HCT116 (cell line): ENCODE results near the gene SLC5A3. TPM values are rescaled to one million over a fixed set of nuclear protein-coding genes. Genes with fewer than 3 reads are reported as not detected.

Source experiments
- ATAC-seq: fragments of 200-7000 bp; cut with Tn5 transposase; 2 replicates; pipeline ENCODE4 v1.9.1; 2020; ENCODE audit warnings: mild to moderate bottlenecking, moderate library complexity
- BruUV-seq: library from RNA; stranded (reverse); fragments of 400-500 nt; replicated peaks from 2 replicates; lab custom pipeline; 2021; lab: Mats Ljungman, UMichigan
- CTCF ChIA-PET: fragments of 300-600 bp; sonication (Branson Sonifier 250); formaldehyde crosslinking; loops from one replicate; lab custom pipeline; 2021; ENCODE audit warnings: antibody characterized with exemption; lab: Charles Lee
- POLR2A ChIA-PET: fragments of 300-600, 350-600 bp; sonication (Branson Sonifier 250); formaldehyde crosslinking; loops from one replicate; lab custom pipeline; 2021; ENCODE audit warnings: antibody characterized with exemption; lab: Charles Lee
- RAD21 ChIA-PET, 2 experiments: fragments of 300-600 bp; sonication (Branson Sonifier 250); formaldehyde crosslinking; loops; one replicate each; lab custom pipeline; 2023; ENCODE audit warnings: low total read pairs in 2 of 2; ENCODE audit not compliant: uncharacterized antibody in 2 of 2, unreplicated experiment in 2 of 2, low non-redundant PET in 1 of 2; lab: Charles Lee
- DNase-seq: peaks from one replicate; pipeline ENCODE4 v3.0.0-alpha.2; 2010; ENCODE audit warnings: low read depth, low spot score
- H2AFZ ChIP-seq: fragments of 200-600 bp; shearing (Covaris generic), sonication (generic); 2 replicates; pipeline ENCODE4 v1.6.1; 2017; ENCODE audit warnings: low read depth, mixed run types, mixed read lengths, antibody characterized with exemption, low read length; ENCODE audit not compliant: poor library complexity, severe bottlenecking
- H3K27ac ChIP-seq: 2 replicates; pipeline ENCODE4 v1.5.1; 2012; ENCODE audit warnings: low read depth, low read length
- H3K27me3 ChIP-seq: fragments of 200-600 bp; sonication (generic); 2 replicates; pipeline ENCODE4 v1.6.1; 2016; ENCODE audit warnings: mixed run types, low read length, mixed read lengths; ENCODE audit not compliant: insufficient read depth
- H3K36me3 ChIP-seq, 2 experiments: fragments of 200-500 bp in 1 of 2; fragments of 200-600 bp in 1 of 2; sonication (Bioruptor generic) in 1 of 2; sonication (generic) in 1 of 2; 2 replicates each; pipeline versions ENCODE4 v1.5.1 to v1.6.1; 2014 to 2016; ENCODE audit warnings: low read length in 2 of 2, inconsistent platforms in 1 of 2, mixed read lengths in 1 of 2, mixed run types in 1 of 2; ENCODE audit not compliant: insufficient read depth in 2 of 2, control insufficient read depth in 1 of 2
- H3K4me1 ChIP-seq, 2 experiments: fragments of 200-600 bp in 1 of 2; sonication (generic) in 1 of 2; 2 replicates each; pipeline versions ENCODE4 v1.5.1 to v1.6.1; 2012 to 2017; ENCODE audit warnings: low read length in 2 of 2, inconsistent platforms in 1 of 2, mild to moderate bottlenecking in 1 of 2, mixed read lengths in 1 of 2, mixed run types in 1 of 2, moderate library complexity in 1 of 2; ENCODE audit not compliant: insufficient read depth in 2 of 2, control insufficient read depth in 1 of 2
- H3K4me2 ChIP-seq: fragments of 200-600 bp; sonication (generic); 2 replicates; pipeline ENCODE4 v1.6.1; 2017; ENCODE audit warnings: mixed run types, low read length, mixed read lengths
- H3K4me3 ChIP-seq, 2 experiments: fragments of 200-600 bp in 1 of 2; sonication (generic) in 1 of 2; replicated peaks in 1 of 2; 2 replicates each; pipeline ENCODE4 v1.5.1; 2011 to 2016; ENCODE audit warnings: low read length in 2 of 2, control low read depth in 1 of 2, low read depth in 1 of 2, mild to moderate bottlenecking in 1 of 2, mixed read lengths in 1 of 2, mixed run types in 1 of 2
- H3K79me2 ChIP-seq: fragments of 200-600 bp; sonication (generic); 2 replicates; pipeline ENCODE4 v1.6.1; 2017; ENCODE audit warnings: mild to moderate bottlenecking, mixed run types, low read length, moderate library complexity, mixed read lengths; ENCODE audit not compliant: insufficient read depth
- H3K9ac ChIP-seq: fragments of 200-600 bp; sonication (generic); 2 replicates; pipeline ENCODE4 v1.6.1; 2016; ENCODE audit warnings: low read length, mixed read lengths
- H3K9me2 ChIP-seq: fragments of 200-600 bp; sonication (generic), shearing (Covaris generic); 2 replicates; pipeline ENCODE4 v1.6.1; 2017; ENCODE audit warnings: mixed run types, mild to moderate bottlenecking, moderate library complexity; ENCODE audit not compliant: insufficient read depth
- H3K9me3 ChIP-seq, 2 experiments: fragments of 200-500 bp in 1 of 2; fragments of 200-600 bp in 1 of 2; sonication (Bioruptor generic) in 1 of 2; sonication (generic) in 1 of 2; 2 replicates each; pipeline ENCODE4 v1.6.1; 2014 to 2017; ENCODE audit warnings: low read length in 2 of 2, mixed read lengths in 2 of 2, inconsistent platforms in 1 of 2, low read depth in 1 of 2, mild to moderate bottlenecking in 1 of 2, mixed run types in 1 of 2, moderate library complexity in 1 of 2; ENCODE audit not compliant: control insufficient read depth in 1 of 2, insufficient read depth in 1 of 2
- H4K20me1 ChIP-seq: fragments of 200-600 bp; sonication (generic), shearing (Covaris generic); 2 replicates; pipeline ENCODE4 v1.6.1; 2017; ENCODE audit warnings: mixed run types, mild to moderate bottlenecking, moderate library complexity; ENCODE audit not compliant: insufficient read depth
- ATF3 ChIP-seq: IDR thresholded peaks from 2 replicates; pipeline ENCODE4 v1.6.1; 2012
- CEBPB ChIP-seq: IDR thresholded peaks from 2 replicates; pipeline ENCODE4 v1.6.1; 2012; ENCODE audit warnings: low read depth
- CTCF ChIP-seq, 3 experiments: fragments of 200-600 bp in 1 of 3; sonication (generic) in 1 of 3; IDR thresholded peaks in 2 of 3; conservative IDR thresholded peaks in 1 of 3; 2 replicates each; pipeline ENCODE4 v1.5.1; 2012 to 2017; ENCODE audit warnings: low read depth in 2 of 3, low read length in 2 of 3, antibody characterized with exemption in 1 of 3, borderline replicate concordance in 1 of 3, control low read depth in 1 of 3, mild to moderate bottlenecking in 1 of 3, mixed read lengths in 1 of 3, mixed run types in 1 of 3, moderate library complexity in 1 of 3; ENCODE audit not compliant: insufficient read depth in 1 of 3
- ELF1 ChIP-seq: IDR thresholded peaks from 2 replicates; pipeline ENCODE4 v1.6.1; 2012; ENCODE audit warnings: low read depth, borderline replicate concordance
- EZH2 ChIP-seq: fragments of 200-600 bp; sonication (generic); IDR thresholded peaks from 2 replicates; pipeline ENCODE4 v1.6.1; 2017; ENCODE audit warnings: antibody characterized with exemption, mixed run types
- EZH2phosphoT487 ChIP-seq: fragments of 200-600 bp; IDR thresholded peaks from 2 replicates; pipeline ENCODE4 v1.6.1; 2018; ENCODE audit warnings: antibody characterized with exemption, borderline replicate concordance
- FOSL1 ChIP-seq: IDR thresholded peaks from 2 replicates; pipeline ENCODE4 v1.6.1; 2012; ENCODE audit warnings: low read depth
- JUND ChIP-seq: IDR thresholded peaks from 2 replicates; pipeline ENCODE4 v1.6.1; 2012
- POLR2AphosphoS5 ChIP-seq: IDR thresholded peaks from 2 replicates; pipeline ENCODE4 v1.6.1; 2011; ENCODE audit warnings: mild to moderate bottlenecking, low read depth, low read length, moderate library complexity
- RAD21 ChIP-seq: IDR thresholded peaks from 2 replicates; pipeline ENCODE4 v1.6.1; 2012; ENCODE audit warnings: low read depth, mild to moderate bottlenecking
- SIN3A ChIP-seq: IDR thresholded peaks from 2 replicates; pipeline ENCODE4 v1.6.1; 2012; ENCODE audit warnings: low read depth
- SP1 ChIP-seq: IDR thresholded peaks from 2 replicates; pipeline ENCODE4 v1.6.1; 2012; ENCODE audit warnings: low read depth
- SRF ChIP-seq: IDR thresholded peaks from 2 replicates; pipeline ENCODE4 v1.6.1; 2012; ENCODE audit warnings: low read depth
- TCF7L2 ChIP-seq: IDR thresholded peaks from 2 replicates; pipeline ENCODE4 v1.7.0; 2011; ENCODE audit warnings: borderline replicate concordance, inconsistent platforms; ENCODE audit not compliant: insufficient read depth, insufficient read length; ENCODE audit errors: extremely low read depth
- ZFX ChIP-seq: fragments of 450-650 bp; IDR thresholded peaks from 2 replicates; pipeline ENCODE4 v1.6.1; 2017
- intact Hi-C: fragments of 100-400 bp; cut with micrococcal nuclease; formaldehyde crosslinking; loops from 2 replicates; pipeline ENCODE4 v1.10.0; 2022
- total RNA-seq: library from RNA; stranded (reverse); gene quantifications from one replicate; pipeline ENCODE4 v1.2.1, GENCODE V29; 2021; ENCODE audit not compliant: unreplicated experiment

SLC5A3 gene
- total RNA-seq, 1 experiment from 2014 or later, result 11.8 TPM

GRCh38 chr21:34046917-34047316 is 26.5 kb upstream of the SLC5A3 start:
- Histone ChIP-seq H3K79me2 (no peaks in the 10 kb centered on the region), H3K9ac (no peak overlapping the region), H3K4me3 (no peak overlapping the region)
- no peak for TF ChIP-seq ZFX
- TF ChIP-seq JUND, result no peak
- no peak for TF ChIP-seq ELF1
- TF ChIP-seq SRF, result no peak
- no peak for TF ChIP-seq ATF3
- TF ChIP-seq POLR2AphosphoS5, result no peak
- no peak for TF ChIP-seq SP1
- no peak for TF ChIP-seq EZH2phosphoT487
- TF ChIP-seq FOSL1, result no peak
- no peak for TF ChIP-seq RAD21
- no peak for TF ChIP-seq TCF7L2
- no peak for TF ChIP-seq EZH2
- TF ChIP-seq, all 23 proteins: peak for 0
- ChIA-PET CTCF (no interaction called here), RAD21 (interaction anchor here in 1 of 2 experiments (0.7 kb wide), 1 partner anchor 21 kb away, joined by 3 read pairs; no protein-coding TSS in a partner anchor), POLR2A (no interaction called here)
- Histone ChIP-seq H3K27ac (no peak overlapping the region), H3K4me1 (no peaks in the 10 kb centered on the region), H3K9me2 (no peaks in the 10 kb centered on the region), H3K36me3 (no peaks in the 10 kb centered on the region), H4K20me1 (no peaks in the 10 kb centered on the region), H3K27me3 (no peaks in the 10 kb centered on the region), H2AFZ (no peak overlapping the region), H3K4me2 (no peak overlapping the region), H3K9me3 (no peaks in the 10 kb centered on the region)
- DNase-seq (no peak), ATAC-seq (no peak)
- no TSS peak for BruUV-seq
- intact Hi-C loops, result no loop called here

- POLR2A ChIA-PET, result no interaction called here
- no peak overlapping the region for H3K4me3 ChIP-seq
- no peak overlapping the region for H3K4me2 ChIP-seq
- H3K9ac ChIP-seq, result no peak overlapping the region
- H3K9me3 ChIP-seq, result no peaks in the 10 kb centered on the region
- no peaks in the 10 kb centered on the region for H3K27me3 ChIP-seq
- H3K4me1 ChIP-seq, result no peaks in the 10 kb centered on the region
- CTCF ChIA-PET, result no interaction called here
- RAD21 ChIA-PET, result no interaction called here
- H3K27ac ChIP-seq, result no peak overlapping the region
- H3K9me2 ChIP-seq, result no peaks in the 10 kb centered on the region
- no peaks in the 10 kb centered on the region for H3K36me3 ChIP-seq
- H4K20me1 ChIP-seq, result no peaks in the 10 kb centered on the region
- ATAC-seq (no peak), DNase-seq (no peak)
- BruUV-seq, result no TSS peak
- no peak overlapping the region for H2AFZ ChIP-seq
- intact Hi-C loops, result no loop called here
- no peaks in the 10 kb centered on the region for H3K79me2 ChIP-seq
- no peak for TF ChIP-seq CTCF (IDR thresholded peaks at IDR 0.05 in 2 of 3, conservative IDR thresholded peaks at IDR 0.05 in 1 of 3; ENCODE audit: borderline replicate concordance in 1 of 3, insufficient read depth in 1 of 3, low read depth in 2 of 3, low read length in 2 of 3)
- TF ChIP-seq CEBPB, result no peak
- TF ChIP-seq ELF1, result no peak
- TF ChIP-seq EZH2phosphoT487, result no peak
- TF ChIP-seq SIN3A, result no peak
- TF ChIP-seq EZH2, result no peak
- no peak for TF ChIP-seq POLR2AphosphoS5
- TF ChIP-seq JUND, result no peak
- no peak for TF ChIP-seq ZFX
- no peak for TF ChIP-seq TCF7L2
These were observed 25.5 kb upstream of the SLC5A3 start for GRCh38 chr21:34047835-34048234.
